Measurements from ENCODE around the gene ZBTB3. TPM values are rescaled to one million over a fixed set of nuclear protein-coding genes. Genes with fewer than 3 reads are reported as not detected.

ZBTB3 gene
- total and polyA plus RNA-seq, 2 of the 13 experiments (the other 11 are each of a cell fraction or from before 2014, with no cell fraction given) = 3.4 to 5.2 TPM

- TF ChIP-seq, protein P1, sequence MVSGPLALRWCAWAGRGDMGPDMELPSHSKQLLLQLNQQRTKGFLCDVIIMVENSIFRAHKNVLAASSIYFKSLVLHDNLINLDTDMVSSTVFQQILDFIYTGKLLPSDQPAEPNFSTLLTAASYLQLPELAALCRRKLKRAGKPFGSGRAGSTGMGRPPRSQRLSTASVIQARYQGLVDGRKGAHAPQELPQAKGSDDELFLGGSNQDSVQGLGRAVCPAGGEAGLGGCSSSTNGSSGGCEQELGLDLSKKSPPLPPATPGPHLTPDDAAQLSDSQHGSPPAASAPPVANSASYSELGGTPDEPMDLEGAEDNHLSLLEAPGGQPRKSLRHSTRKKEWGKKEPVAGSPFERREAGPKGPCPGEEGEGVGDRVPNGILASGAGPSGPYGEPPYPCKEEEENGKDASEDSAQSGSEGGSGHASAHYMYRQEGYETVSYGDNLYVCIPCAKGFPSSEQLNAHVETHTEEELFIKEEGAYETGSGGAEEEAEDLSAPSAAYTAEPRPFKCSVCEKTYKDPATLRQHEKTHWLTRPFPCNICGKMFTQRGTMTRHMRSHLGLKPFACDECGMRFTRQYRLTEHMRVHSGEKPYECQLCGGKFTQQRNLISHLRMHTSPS (CRISPR knock-in tag; IDR thresholded peaks at IDR 0.05; ENCODE audit: low read depth) = no peak
- TF ChIP-seq ZNF75D (CRISPR knock-in tag; IDR thresholded peaks at IDR 0.05; ENCODE audit: borderline replicate concordance) = no peak
- peak; percentile 50; the same call in 1 of the 2 replicates for TF ChIP-seq HOXD1 (CRISPR knock-in tag; IDR thresholded peaks at IDR 0.05)
- peak; percentile 54; the same call in 1 of the 2 replicates for TF ChIP-seq TBX2 (CRISPR knock-in tag; IDR thresholded peaks at IDR 0.05; ENCODE audit: borderline replicate concordance)
- no peak for TF ChIP-seq ATF7 (IDR thresholded peaks at IDR 0.05)
- TF ChIP-seq ATF7 (CRISPR knock-in tag; IDR thresholded peaks at IDR 0.05) = no peak
- no peak for TF ChIP-seq MAFK (conservative IDR thresholded peaks at IDR 0.05 in 1 of 2, IDR thresholded peaks at IDR 0.05 in 1 of 2; ENCODE audit: low read length in 2 of 2)
- TF ChIP-seq KLF12 (CRISPR knock-in tag; IDR thresholded peaks at IDR 0.05; ENCODE audit: borderline replicate concordance) = no peak
- no peak for TF ChIP-seq KAT7 (CRISPR knock-in tag; IDR thresholded peaks at IDR 0.05; ENCODE audit: borderline replicate concordance)
- 0 out of 2 replicates have a peak, but pooled peaks have one; percentile 5 for TF ChIP-seq ZNF629 (CRISPR knock-in tag; conservative IDR thresholded peaks at IDR 0.05)
- TF ChIP-seq AKNA (CRISPR knock-in tag; IDR thresholded peaks at IDR 0.05; ENCODE audit: borderline replicate concordance) = no peak
- peak; percentile 74; the same call in 1 of the 2 replicates for TF ChIP-seq ZNF879 (CRISPR knock-in tag; IDR thresholded peaks at IDR 0.05)
- no peak for TF ChIP-seq PHB2 (IDR thresholded peaks at IDR 0.05; ENCODE audit: partially characterized antibody)
- TF ChIP-seq ZBTB7A (CRISPR knock-in tag; IDR thresholded peaks at IDR 0.05) = 0 out of 2 replicates have a peak, but pooled peaks have one; percentile 5
- no peak for TF ChIP-seq ATF3 (CRISPR knock-in tag; IDR thresholded peaks at IDR 0.05)
- TF ChIP-seq, protein P2, sequence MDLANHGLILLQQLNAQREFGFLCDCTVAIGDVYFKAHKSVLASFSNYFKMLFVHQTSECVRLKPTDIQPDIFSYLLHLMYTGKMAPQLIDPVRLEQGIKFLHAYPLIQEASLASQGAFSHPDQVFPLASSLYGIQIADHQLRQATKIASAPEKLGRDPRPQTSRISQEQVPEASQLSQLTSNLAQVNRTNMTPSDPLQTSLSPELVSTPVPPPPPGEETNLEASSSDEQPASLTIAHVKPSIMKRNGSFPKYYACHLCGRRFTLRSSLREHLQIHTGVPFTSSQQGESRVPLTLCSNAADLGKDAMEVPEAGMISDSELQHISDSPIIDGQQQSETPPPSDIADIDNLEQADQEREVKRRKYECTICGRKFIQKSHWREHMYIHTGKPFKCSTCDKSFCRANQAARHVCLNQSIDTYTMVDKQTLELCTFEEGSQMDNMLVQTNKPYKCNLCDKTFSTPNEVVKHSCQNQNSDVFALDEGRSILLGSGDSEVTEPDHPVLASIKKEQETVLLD (CRISPR knock-in tag; IDR thresholded peaks at IDR 0.05; ENCODE audit: low read depth) = no peak
- TF ChIP-seq ZNF138 (CRISPR knock-in tag; IDR thresholded peaks at IDR 0.05; ENCODE audit: low read depth) = peak; percentile 29; the same call in 1 of the 2 replicates
- TF ChIP-seq ZNF670 (CRISPR knock-in tag; IDR thresholded peaks at IDR 0.05; ENCODE audit: borderline replicate concordance) = 0 out of 2 replicates have a peak, but pooled peaks have one; percentile 53
- TF ChIP-seq FOXP4 (CRISPR knock-in tag; IDR thresholded peaks at IDR 0.05) = no peak
These were observed 27.6 kb downstream of the ZBTB3 start (continued) for GRCh38 chr11:62726156-62726914.
